KG1 (cell line): Measurements from ENCODE around the gene TPST2.

Experiments used
- DNase-seq: peaks from one replicate; lab custom pipeline; 2025; lab: John Stamatoyannopoulos, UW

TPST2 gene

DNA sequence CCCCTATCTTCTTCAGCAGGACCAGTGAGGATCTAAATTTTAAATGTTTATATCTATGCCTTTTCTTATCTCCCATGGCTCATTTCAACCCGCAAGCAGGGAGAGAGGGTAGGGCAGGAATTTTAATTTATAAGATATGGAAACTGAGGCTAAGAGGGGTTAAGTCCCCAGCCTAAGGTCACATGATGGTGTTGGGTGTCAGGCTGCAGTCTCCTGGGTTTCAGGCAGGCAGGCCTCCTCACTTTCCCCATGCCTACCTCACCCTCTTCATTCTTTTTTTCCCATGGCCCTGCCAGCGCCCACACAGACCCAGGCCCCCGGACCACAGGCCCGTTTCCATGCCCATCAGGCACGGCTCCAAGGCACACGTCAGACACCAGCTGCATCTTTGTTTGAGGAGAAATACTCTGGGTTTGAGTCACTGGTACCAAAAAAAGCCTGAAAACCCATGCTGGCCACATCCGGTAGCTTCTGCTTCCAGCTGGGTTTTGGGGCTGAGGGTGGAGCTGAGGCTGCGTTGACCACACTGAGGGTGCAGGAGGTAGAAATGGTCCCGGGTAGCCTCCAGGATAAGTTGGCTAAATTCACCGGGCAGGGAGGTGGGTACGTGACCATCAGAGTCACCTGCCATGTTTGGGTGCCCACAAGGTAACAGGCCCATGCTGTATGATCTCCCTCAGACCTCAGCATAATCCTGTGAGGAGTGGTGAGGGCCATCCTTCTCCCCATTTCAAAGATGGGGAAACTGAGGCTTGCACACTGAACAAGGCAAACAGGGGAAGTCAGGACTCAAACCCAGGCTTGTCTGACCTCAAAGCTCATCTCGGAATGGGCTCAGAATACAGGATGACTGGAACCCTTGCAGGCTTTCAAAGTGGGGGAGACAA is 20.4 kb upstream of the TPST2 start:
- no peak for DNase-seq

DNA sequence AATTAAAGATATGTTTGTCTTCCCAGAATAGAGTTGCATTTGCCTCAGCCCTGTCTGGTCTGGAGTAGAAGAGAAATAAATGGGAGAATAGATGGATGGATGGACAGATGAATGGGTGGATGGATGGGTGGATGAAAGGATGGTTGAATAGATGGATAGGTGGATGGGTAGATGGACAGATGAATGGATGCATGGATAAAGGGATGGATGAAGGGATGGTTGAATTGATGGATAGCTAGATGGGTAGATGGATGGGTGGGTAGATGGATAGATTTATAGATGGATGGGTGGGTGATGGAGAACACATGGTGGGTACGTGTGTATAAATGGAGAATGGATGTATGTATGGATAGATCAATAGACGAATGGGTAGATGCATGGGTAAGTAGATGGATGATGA is 19.4 kb upstream of the TPST2 start:
- DNase-seq, result no peak

- no peak for DNase-seq
Observed at GRCh38 chr22:26608129-26608528, 18.2 kb upstream of the TPST2 start.

DNA sequence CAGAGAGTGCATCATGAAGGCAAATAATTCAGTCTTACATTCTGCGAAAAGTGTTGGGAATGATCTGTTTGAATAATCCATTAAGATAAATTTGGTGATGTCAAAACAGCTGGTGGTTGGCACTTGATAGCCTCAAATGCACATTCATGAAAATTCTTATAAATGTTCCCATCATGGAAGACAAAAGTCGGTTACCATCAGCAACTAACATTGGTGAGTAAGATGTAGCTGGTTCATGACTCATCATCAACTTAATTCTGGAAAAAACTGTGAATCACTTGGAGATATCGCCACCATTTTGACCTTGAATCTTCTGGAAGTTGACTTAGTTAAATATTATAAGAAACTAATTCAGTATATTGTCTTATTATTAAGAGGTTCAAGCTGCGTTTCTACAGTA is 16.7 kb upstream of the TPST2 start:
- no peak for DNase-seq

DNA sequence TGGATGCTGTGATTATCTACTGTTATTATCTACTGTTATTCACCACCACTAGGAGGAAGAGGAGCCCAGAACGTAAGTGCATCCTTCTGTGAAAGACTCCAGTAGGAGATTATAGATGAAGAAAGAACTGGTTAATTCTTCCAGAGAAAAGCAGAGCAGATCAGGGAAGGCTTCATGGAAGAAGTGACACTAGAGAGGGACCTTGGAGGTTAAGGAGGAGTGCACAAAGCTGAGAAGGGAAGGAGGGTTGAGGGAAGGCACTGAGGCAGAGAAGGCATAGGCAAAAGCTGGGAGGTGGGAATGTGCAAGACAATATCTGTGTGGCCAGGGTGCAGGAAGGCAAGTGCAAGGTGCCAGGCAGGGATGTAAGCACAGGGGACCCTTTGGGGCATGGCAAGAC is 14.4 kb upstream of the TPST2 start:
- no peak for DNase-seq

GRCh38 chr22:26602127-26602526 is 12.2 kb upstream of the TPST2 start:
- no peak for DNase-seq

GRCh38 chr22:26601726-26602125 is 11.8 kb upstream of the TPST2 start:
- no peak for DNase-seq

DNA sequence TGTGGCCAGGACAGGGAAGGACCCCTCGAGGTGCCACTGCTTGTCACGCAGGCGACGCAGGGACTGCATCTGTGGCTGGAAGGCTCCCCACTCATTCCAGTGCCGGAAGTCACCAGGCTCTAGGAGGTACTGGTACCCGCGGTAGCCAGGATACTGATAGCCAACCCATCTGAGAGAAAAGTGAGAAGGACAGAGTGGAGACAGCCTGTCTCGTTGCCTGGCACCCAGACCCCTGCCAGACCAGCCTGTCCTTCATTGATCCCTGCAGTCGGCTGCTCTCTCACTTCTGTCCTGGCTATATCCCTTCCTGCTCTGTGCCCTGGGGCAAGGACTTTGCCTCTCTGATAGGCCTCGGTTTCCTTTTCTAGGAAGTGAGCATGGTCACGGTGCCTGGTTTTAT is 9.6 kb upstream of the TPST2 start:
- no peak for DNase-seq

- no peak for DNase-seq
Observed at GRCh38 chr22:26597480-26597879, 7.5 kb upstream of the TPST2 start.

DNA sequence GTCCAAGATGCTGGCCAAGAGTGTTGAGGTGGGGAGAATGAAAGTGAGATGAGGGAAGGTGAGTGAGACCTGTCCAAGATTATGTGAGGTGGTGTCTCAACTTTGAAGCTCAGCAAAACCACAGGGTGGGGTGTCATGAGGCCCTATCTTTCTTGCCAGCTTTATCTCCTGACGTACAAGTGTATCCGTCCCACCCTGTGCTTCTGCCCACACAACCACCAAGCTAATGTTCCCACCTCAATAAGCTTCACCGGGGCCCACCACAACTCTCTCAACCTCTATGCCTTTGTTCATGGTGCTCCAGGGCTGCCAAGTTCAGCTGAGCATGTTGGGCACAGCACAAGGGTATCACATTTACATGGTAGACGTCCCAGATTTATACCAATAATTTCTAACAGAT is 7.1 kb upstream of the TPST2 start:
- no peak for DNase-seq

DNA sequence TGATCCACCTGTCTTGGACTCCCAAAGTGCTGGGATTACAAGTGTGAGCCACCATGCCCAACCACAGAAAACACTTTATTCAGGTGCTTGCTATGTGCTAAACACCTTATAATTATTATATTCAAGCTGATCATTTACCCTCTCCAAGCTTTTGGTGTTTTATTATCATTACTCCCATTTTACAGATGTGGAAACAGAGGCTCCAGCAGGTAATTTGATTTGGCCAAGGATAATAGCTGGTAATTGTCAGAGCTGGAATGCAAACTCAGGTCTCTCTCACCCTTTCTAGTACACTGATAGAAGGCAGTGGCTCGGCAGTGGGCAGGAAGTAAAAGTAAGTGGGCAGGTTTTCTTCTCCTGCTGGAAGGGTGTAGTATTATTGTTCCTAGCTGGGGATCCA is 3.8 kb upstream of the TPST2 start:
- no peak for DNase-seq

DNA sequence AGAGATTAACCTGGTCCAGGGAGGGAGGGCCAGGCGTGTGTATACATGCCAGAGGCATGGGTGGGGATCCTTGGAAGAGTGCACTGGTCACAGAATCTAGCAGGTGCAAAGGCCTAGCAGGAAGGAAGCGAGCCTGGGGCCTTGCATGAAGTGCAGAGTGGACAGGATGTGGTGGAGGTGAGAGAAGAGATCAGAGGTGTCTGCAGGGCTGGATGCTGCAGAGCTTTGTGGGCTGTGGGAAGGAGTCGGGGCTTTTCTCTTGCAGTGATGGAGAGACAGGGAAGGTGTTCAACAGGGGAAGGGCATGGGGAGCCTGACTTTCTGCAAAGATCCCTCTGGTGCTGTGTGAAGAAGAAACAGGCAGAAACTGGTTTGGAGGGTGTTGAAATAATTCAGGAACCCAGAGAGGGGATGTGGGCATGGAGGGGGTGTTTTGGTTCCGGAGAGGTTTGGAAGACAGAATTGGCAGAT is 2.5 kb upstream of the TPST2 start:
- DNase-seq, result no peak

- DNase-seq, result no peak
Observed at GRCh38 chr22:26589367-26589844, 526 bp downstream of the TPST2 start.

DNA sequence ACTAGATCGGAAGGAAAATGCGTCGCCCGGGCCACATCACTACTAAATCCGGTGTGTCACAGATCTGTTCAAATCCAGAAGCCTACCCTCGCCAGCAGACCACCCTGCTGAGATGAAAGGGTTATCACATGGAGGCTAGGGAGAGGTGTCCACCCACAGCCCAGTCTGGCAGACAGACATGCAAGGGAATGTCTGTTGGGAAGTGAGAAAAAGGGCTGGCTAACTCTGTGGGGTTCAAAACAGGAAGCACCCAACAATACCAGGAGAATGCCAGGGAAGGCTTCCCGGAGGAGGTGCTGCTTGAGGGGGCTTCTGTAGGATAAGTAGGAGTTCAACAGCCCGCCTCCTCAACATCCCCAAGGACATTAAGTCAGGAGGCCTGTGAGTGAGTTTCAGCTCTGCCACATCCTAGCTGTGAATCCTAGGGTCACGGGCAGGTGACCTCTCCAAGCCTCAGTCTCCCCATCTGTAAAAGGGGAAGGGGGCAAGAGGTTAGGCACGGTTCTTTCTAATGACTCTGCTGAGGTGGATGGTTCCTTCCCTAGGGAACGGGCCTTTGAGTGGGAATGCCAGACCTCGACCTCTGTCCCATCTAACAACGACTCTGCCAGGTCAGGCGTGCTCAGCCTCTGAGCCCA is 1.1 kb downstream of the TPST2 start:
- DNase-seq, result no peak

GRCh38 chr22:26587991-26588613 is 1.8 kb downstream of the TPST2 start:
- DNase-seq, result no peak

- DNase-seq, result peak; percentile 24
Observed at GRCh38 chr22:26586556-26587325, 3.2 kb downstream of the TPST2 start.

- no peak for DNase-seq
Observed at GRCh38 chr22:26585104-26585790, 4.7 kb downstream of the TPST2 start.

DNA sequence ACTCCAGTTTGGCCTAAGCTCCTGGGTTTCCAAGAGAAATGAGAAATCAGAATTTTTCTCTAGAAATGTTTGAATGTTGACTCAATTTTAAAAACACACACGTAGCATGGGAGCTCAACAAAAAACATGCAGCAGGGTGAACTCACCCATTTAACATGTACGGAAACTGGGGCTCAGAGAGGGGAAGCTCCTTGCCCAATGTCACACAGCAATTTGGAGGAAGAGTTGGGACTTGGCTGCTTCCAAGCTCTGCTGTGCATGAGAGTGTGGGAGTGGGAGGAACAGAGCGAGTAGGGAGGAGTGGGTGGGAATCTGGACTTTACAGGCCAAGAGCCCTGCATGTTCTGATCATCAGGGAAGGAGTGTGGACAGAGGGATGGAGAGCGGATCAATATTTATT is 5.9 kb downstream of the TPST2 start:
- no peak for DNase-seq

- DNase-seq, result no peak
Observed at GRCh38 chr22:26581633-26582168, 8.2 kb downstream of the TPST2 start.

DNA sequence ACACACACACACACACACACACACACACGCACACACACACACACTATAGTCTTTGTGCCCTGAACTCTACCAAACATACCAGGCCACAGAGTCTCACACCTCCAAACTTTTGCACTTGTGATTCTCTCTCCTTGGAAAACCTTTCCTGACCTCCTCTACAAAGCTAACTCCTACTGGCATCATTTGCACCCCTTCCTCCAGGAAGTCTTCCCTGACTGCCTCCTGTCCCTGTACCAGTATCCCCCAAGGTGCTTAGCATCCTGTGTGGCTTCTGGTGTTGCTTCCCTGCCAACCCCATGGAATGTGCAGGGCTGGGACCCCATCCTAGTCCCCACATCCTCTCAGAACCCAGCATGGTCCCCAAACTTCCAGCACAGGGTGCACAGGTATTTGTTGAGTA is 8.9 kb downstream of the TPST2 start:
- no peak for DNase-seq

DNA sequence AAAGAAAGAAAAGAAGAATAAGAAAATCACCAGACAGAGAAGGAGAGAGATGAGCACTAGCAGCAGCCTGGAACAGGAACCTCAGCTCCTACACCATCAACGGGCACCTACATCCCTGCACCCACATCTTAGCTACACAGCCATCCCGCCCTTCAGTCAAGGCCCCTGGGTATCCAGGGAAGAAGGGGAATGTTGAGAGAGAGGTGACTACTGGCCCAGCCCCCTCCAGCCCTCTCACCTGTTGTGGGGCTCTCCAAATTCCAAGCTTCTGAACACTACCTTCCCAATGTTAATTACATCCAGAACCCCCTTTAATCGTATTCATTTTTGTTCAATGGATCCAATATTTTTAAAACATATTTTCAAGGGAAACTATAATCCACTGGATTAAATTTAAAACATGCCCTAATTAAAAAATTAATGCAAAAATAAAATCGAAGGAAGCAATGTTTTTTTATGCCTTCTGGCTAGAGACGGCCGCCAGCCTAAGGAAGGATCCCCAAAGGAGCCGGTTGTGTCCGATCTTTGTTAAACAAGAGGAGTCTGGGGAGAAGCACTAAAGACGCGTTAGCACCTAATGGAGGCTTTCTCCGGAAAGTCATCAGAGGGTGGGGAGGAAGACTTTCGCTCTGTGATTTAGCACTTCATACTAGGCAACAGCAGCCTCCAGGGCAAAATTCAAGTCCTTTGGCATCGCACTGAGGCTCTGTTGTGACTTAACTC is 9.5 kb downstream of the TPST2 start:
- DNase-seq, result no peak
